Body of pancreas (tissue), 4 donors: Measurements from ENCODE around the gene TMCO4.

Source experiments
- CTCF ChIP-seq, 7 experiments: fragments of 450-650 bp in 4 of 7; fragments of 200-600 bp in 3 of 7; sonication (generic) in 3 of 7; IDR thresholded peaks; one replicate each; pipeline ENCODE4 v1.5.1; 2016 to 2019; ENCODE audit warnings: antibody characterized with exemption in 7 of 7
- POLR2A ChIP-seq, 3 donors: fragments of 450-650 bp; IDR thresholded peaks; one replicate each; pipeline ENCODE4 v1.6.1; 2016; ENCODE audit warnings: antibody characterized with exemption in 3 of 3, mild to moderate bottlenecking in 2 of 3

DNA sequence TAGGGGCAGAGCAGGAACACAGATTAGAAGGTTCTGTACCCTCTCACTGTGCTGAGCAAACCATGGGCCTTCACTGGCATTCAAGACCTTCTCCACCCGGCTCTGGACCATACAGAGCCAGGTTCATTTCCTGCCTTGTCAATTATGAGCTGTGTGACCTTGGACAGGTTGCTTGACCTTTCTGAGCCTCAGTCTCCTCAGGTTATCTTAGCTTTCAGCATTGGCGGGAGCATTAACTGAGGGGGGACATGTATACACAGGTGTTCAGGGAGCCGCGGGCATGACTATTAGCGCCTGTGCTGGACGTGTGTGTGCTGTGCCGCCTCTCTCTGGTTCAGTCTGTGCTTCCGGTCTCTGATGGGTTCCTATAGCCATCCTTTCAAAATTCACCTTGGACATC lies 102.9 kb downstream of the TMCO4 start:
- TF ChIP-seq POLR2A (IDR thresholded peaks at IDR 0.05) = no peak
- no peak for TF ChIP-seq CTCF (IDR thresholded peaks at IDR 0.05)
